HepG2 (cell line): ENCODE results near the gene BHLHA9. TPM values are rescaled to one million over a fixed set of nuclear protein-coding genes. Genes with fewer than 3 reads are reported as not detected.

Source experiments
- ATAC-seq: fragments of 200-7000 bp; cut with Tn5 transposase; 3 replicates; pipeline ENCODE4 v1.9.1; 2020; ENCODE audit warnings: mild to moderate bottlenecking, moderate library complexity
- BruUV-seq: library from RNA; stranded (reverse); fragments of 400-500 nt; replicated peaks from 2 replicates; lab custom pipeline; 2021; lab: Mats Ljungman, UMichigan
- CTCF ChIA-PET: fragments of 300-600 bp; formaldehyde crosslinking; extraction: SDS; loops from one replicate; lab custom pipeline; 2021; ENCODE audit warnings: low total read pairs, inconsistent platforms, low intra/inter-chr PET ratio; lab: Yijun Ruan, JAX
- POLR2A ChIA-PET: fragments of 350-600 bp; sonication (Branson Sonifier 250); formaldehyde crosslinking; loops from one replicate; lab custom pipeline; 2020; ENCODE audit warnings: antibody characterized with exemption, inconsistent platforms; lab: Yijun Ruan, JAX
- DNase-seq: peaks from one replicate; pipeline ENCODE4 v3.0.0-alpha.2; 2015; ENCODE audit warnings: low spot score
- FAIRE-seq: peaks from 3 replicates; lab custom pipeline; 2011; peaks lifted over from hg19 to GRCh38; lab: Jason Lieb, UNC
- H2AFZ ChIP-seq: one replicate; pipeline ENCODE4 v1.6.1; 2011; ENCODE audit warnings: low read length, inconsistent platforms
- H3K27ac ChIP-seq: fragments of 300-600 bp; 3 replicates; pipeline ENCODE4 v1.8.0; 2011; ENCODE audit warnings: mixed run types, mild to moderate bottlenecking, mixed read lengths, low read length, inconsistent platforms; ENCODE audit not compliant: insufficient read depth; ENCODE audit errors: extremely low read length
- H3K27me3 ChIP-seq, 2 experiments: fragments of 200-600 bp in 1 of 2; 2 replicates in 1 of 2; 3 replicates in 1 of 2; pipeline versions ENCODE4 v1.6.0 to v1.8.0; 2011; ENCODE audit warnings: low read length in 2 of 2, mild to moderate bottlenecking in 2 of 2, moderate library complexity in 2 of 2, inconsistent platforms in 1 of 2; ENCODE audit not compliant: insufficient read depth in 2 of 2, control insufficient read depth in 1 of 2
- H3K36me3 ChIP-seq, 2 experiments: fragments of 200-600 bp in 1 of 2; replicated peaks in 1 of 2; 2 replicates in 1 of 2; 3 replicates in 1 of 2; pipeline versions ENCODE4 v1.5.1 to v1.8.0; 2011; ENCODE audit warnings: low read length in 2 of 2, inconsistent platforms in 1 of 2; ENCODE audit not compliant: insufficient read depth in 2 of 2, control insufficient read depth in 1 of 2
- H3K4me1 ChIP-seq: 2 replicates; pipeline ENCODE4 v1.5.1; 2012; ENCODE audit warnings: low read length, inconsistent platforms; ENCODE audit not compliant: insufficient read depth
- H3K4me2 ChIP-seq: 2 replicates; pipeline ENCODE4 v1.6.0; 2011; ENCODE audit warnings: low read depth, low read length, inconsistent platforms
- H3K4me3 ChIP-seq, 3 experiments: fragments of 200-600 bp in 1 of 3; sonication (generic), shearing (Covaris generic) in 1 of 3; replicated peaks in 1 of 3; 2 replicates each; pipeline ENCODE4 v1.5.1; 2011 to 2016; ENCODE audit warnings: low read length in 3 of 3, inconsistent platforms in 2 of 3, low read depth in 2 of 3, mild to moderate bottlenecking in 2 of 3, control low read depth in 1 of 3, mixed read lengths in 1 of 3; ENCODE audit not compliant: insufficient read depth in 1 of 3
- H3K79me2 ChIP-seq: one replicate; pipeline ENCODE4 v1.6.1; 2011; ENCODE audit warnings: low read length, inconsistent platforms; ENCODE audit not compliant: insufficient read depth
- H3K9ac ChIP-seq: 2 replicates; pipeline ENCODE4 v1.6.0; 2011; ENCODE audit warnings: mild to moderate bottlenecking, low read depth, low read length, inconsistent platforms; ENCODE audit not compliant: insufficient read depth
- H3K9me3 ChIP-seq: 2 replicates; pipeline ENCODE4 v1.5.1; 2012; ENCODE audit warnings: mild to moderate bottlenecking, low read length
- H4K20me1 ChIP-seq: 2 replicates; pipeline ENCODE4 v1.6.0; 2011; ENCODE audit warnings: inconsistent platforms, mild to moderate bottlenecking, low read length, moderate library complexity; ENCODE audit not compliant: insufficient read depth
- AKAP8 ChIP-seq: sonication (generic); formaldehyde crosslinking; IDR thresholded peaks from 2 replicates; pipeline ENCODE4 v1.5.1; 2020; ENCODE audit warnings: mild to moderate bottlenecking, missing genetic modification reagents
- TBX2 ChIP-seq: sonication (generic); formaldehyde crosslinking; IDR thresholded peaks from 2 replicates; pipeline ENCODE4 v1.5.0; 2020; ENCODE audit warnings: missing genetic modification reagents, mild to moderate bottlenecking, borderline replicate concordance
- WIZ ChIP-seq: sonication (generic); formaldehyde crosslinking; IDR thresholded peaks from 2 replicates; pipeline ENCODE4 v1.5.1; 2020; ENCODE audit warnings: mild to moderate bottlenecking, missing genetic modification reagents
- ZBTB20 ChIP-seq: sonication (generic); formaldehyde crosslinking; IDR thresholded peaks from 2 replicates; pipeline ENCODE4 v1.8.1; 2023; ENCODE audit warnings: missing genetic modification reagents, low read depth, mild to moderate bottlenecking, borderline replicate concordance
- ZNF713 ChIP-seq: sonication (generic); formaldehyde crosslinking; IDR thresholded peaks from 2 replicates; pipeline ENCODE4 v1.4.0; 2020; ENCODE audit warnings: mild to moderate bottlenecking, missing genetic modification reagents
- WGBS: methylation state at CpG from one replicate; pipeline ENCODE4 v1.1.6; 2017; ENCODE audit warnings: low lambda C conversion rate; 5-methylcytosine and 5-hydroxymethylcytosine counted together
- in situ Hi-C: cut with HindIII; loops from 2 replicates; pipeline ENCODE4 v1.10.0; 2017; ENCODE audit warnings: low pct_unique_long_range_greater_than_20kb; ENCODE audit not compliant: extremely low pct_ligation_motif_present
- intact Hi-C: fragments of 100-400 bp; cut with micrococcal nuclease; formaldehyde crosslinking; loops from one replicate; pipeline ENCODE4 v1.10.0; 2022; ENCODE audit not compliant: unreplicated experiment
- polyA plus RNA-seq, 8 experiments: library from polyadenylated mRNA; depleted of rRNA in 3 of 8; stranded (reverse) in 7 of 8; unstranded in 1 of 8; fragments of >200 nt; fragmentation: Illumina TruSeq in 4 of 8; extraction: Trizol in 4 of 8; gene quantifications; 2 replicates each; pipeline versions ENCODE4 v1.2.1 to v1.2.3, GENCODE V29; 2011 to 2016; ENCODE audit warnings: low read depth in 4 of 8, missing spikeins in 1 of 8, mixed read lengths in 1 of 8; ENCODE audit not compliant: insufficient read depth in 1 of 8
- total RNA-seq, 5 experiments: library from RNA; depleted of rRNA; stranded (reverse); fragments of >200 nt; fragmentation: Illumina TruSeq; extraction: Trizol; gene quantifications; 2 replicates each; pipeline ENCODE4 v1.2.3, GENCODE V29; 2016; ENCODE audit warnings: low read depth in 1 of 5
- TF ChIP-seq, protein P1 (sequence below), 2 experiments: sonication (generic) in 1 of 2; formaldehyde crosslinking in 1 of 2; IDR thresholded peaks; 2 replicates each; pipeline versions ENCODE4 v1.6.1 to v1.9.0; 2014 to 2022; ENCODE audit warnings: antibody characterized with exemption in 1 of 2, borderline replicate concordance in 1 of 2, inconsistent platforms in 1 of 2, low read depth in 1 of 2, missing genetic modification reagents in 1 of 2
- TF ChIP-seq, protein P2 (sequence below): IDR thresholded peaks from 2 replicates; pipeline ENCODE4 v1.6.1; 2016; ENCODE audit warnings: low read depth, control low read depth

BHLHA9 gene
- total and polyA plus RNA-seq, 2 of the 13 experiments (the other 11 are each of a cell fraction or from before 2014, with no cell fraction given), result not detected

DNA sequence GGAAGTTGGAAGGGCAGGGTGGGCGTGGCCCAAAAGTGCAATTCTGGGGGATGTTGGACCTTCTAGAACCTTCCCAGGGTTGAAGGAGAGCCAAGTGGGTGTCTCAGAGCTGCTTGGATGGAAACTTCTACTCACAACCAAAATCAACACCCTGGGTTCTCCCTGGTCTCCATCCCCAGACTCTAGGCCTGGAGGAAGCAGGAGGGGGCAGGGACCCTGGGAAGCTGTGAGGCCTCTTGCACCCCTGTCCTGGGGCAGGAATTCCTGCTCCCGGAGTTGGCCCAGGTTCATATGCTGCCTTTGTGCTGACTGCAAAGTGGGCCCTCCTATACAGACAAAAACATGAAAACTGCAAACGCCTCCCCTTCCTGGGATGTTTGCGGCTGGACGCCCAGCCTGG is 34.3 kb downstream of the BHLHA9 start:
- in situ Hi-C loops, result no loop called here
- Histone ChIP-seq H3K4me1 (no peaks in the 10 kb centered on the region), H3K36me3 (no peaks in the 10 kb centered on the region), H2AFZ (no peak overlapping the region), H3K27ac (no peak overlapping the region), H3K79me2 (no peaks in the 10 kb centered on the region), H4K20me1 (no peaks in the 10 kb centered on the region), H3K9me3 (no peaks in the 10 kb centered on the region), H3K4me3 (no peak overlapping the region), H3K27me3 (peaks cover 15 to 75% of the 10 kb centered on the region in 2 experiments), H3K4me2 (no peak overlapping the region), H3K9ac (no peak overlapping the region)
- no TSS peak for BruUV-seq
- CTCF ChIA-PET, result no interaction called here
- FAIRE-seq (no peak), DNase-seq (no peak), ATAC-seq (no peak)
- 40% methylated on average over 2 of the region's 5 CpGs for WGBS
- POLR2A ChIA-PET, result no interaction called here
- intact Hi-C loops, result no loop called here
- no peak for TF ChIP-seq AKAP8 (CRISPR knock-in tag)
- no peak for TF ChIP-seq TBX2
- no peak for TF ChIP-seq ZNF713 (CRISPR knock-in tag)
- TF ChIP-seq, protein P1, sequence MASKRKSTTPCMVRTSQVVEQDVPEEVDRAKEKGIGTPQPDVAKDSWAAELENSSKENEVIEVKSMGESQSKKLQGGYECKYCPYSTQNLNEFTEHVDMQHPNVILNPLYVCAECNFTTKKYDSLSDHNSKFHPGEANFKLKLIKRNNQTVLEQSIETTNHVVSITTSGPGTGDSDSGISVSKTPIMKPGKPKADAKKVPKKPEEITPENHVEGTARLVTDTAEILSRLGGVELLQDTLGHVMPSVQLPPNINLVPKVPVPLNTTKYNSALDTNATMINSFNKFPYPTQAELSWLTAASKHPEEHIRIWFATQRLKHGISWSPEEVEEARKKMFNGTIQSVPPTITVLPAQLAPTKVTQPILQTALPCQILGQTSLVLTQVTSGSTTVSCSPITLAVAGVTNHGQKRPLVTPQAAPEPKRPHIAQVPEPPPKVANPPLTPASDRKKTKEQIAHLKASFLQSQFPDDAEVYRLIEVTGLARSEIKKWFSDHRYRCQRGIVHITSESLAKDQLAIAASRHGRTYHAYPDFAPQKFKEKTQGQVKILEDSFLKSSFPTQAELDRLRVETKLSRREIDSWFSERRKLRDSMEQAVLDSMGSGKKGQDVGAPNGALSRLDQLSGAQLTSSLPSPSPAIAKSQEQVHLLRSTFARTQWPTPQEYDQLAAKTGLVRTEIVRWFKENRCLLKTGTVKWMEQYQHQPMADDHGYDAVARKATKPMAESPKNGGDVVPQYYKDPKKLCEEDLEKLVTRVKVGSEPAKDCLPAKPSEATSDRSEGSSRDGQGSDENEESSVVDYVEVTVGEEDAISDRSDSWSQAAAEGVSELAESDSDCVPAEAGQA (IDR thresholded peaks at IDR 0.05; ENCODE audit: low read depth), result no peak
- TF ChIP-seq, protein P1 (CRISPR knock-in tag; IDR thresholded peaks at IDR 0.05; ENCODE audit: borderline replicate concordance), result no peak
- TF ChIP-seq, protein P2, sequence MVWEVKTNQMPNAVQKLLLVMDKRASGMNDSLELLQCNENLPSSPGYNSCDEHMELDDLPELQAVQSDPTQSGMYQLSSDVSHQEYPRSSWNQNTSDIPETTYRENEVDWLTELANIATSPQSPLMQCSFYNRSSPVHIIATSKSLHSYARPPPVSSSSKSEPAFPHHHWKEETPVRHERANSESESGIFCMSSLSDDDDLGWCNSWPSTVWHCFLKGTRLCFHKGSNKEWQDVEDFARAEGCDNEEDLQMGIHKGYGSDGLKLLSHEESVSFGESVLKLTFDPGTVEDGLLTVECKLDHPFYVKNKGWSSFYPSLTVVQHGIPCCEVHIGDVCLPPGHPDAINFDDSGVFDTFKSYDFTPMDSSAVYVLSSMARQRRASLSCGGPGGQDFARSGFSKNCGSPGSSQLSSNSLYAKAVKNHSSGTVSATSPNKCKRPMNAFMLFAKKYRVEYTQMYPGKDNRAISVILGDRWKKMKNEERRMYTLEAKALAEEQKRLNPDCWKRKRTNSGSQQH (CRISPR knock-in tag), result no peak
- no peak for TF ChIP-seq WIZ (CRISPR knock-in tag)
- no peak for TF ChIP-seq ZBTB20 (CRISPR knock-in tag)
